Measurements from ENCODE around the gene CDK5RAP3. TPM values are rescaled to one million over a fixed set of nuclear protein-coding genes. Genes with fewer than 3 reads are reported as not detected.

CDK5RAP3 gene
- total and polyA plus RNA-seq, 2 of the 13 experiments (the other 11 are each of a cell fraction or from before 2014, with no cell fraction given): 128 to 154 TPM

- TF ChIP-seq ZBTB33 (CRISPR knock-in tag; IDR thresholded peaks at IDR 0.05) (peak; percentile 45; the same call in 1 of the 2 replicates), ZKSCAN8 (CRISPR knock-in tag; IDR thresholded peaks at IDR 0.05; ENCODE audit: borderline replicate concordance) (no peak), SP1 (IDR thresholded peaks at IDR 0.05) (no peak), SP1 (CRISPR knock-in tag; IDR thresholded peaks at IDR 0.05) (no peak), NR1H2 (CRISPR knock-in tag; IDR thresholded peaks at IDR 0.05; ENCODE audit: borderline replicate concordance, low read depth) (no peak), SP4 (CRISPR knock-in tag; IDR thresholded peaks at IDR 0.05) (no peak; the same call in 1 of the 2 replicates), PATZ1 (CRISPR knock-in tag; IDR thresholded peaks at IDR 0.05) (peak; percentile 46; the same call in 1 of the 2 replicates), ZNF776 (CRISPR knock-in tag; IDR thresholded peaks at IDR 0.05) (no peak), FOXJ3 (CRISPR knock-in tag; IDR thresholded peaks at IDR 0.05; ENCODE audit: borderline replicate concordance) (no peak), ZNF569 (CRISPR knock-in tag; IDR thresholded peaks at IDR 0.05; ENCODE audit: borderline replicate concordance) (no peak), ZMYM4 (CRISPR knock-in tag; IDR thresholded peaks at IDR 0.05) (no peak), ZNF264 (CRISPR knock-in tag; IDR thresholded peaks at IDR 0.05) (no peak), CC2D1A (CRISPR knock-in tag; IDR thresholded peaks at IDR 0.05) (no peak), ZNF619 (CRISPR knock-in tag; IDR thresholded peaks at IDR 0.05) (no peak), GPBP1L1 (CRISPR knock-in tag; IDR thresholded peaks at IDR 0.05) (no peak), STAT5B (CRISPR knock-in tag; IDR thresholded peaks at IDR 0.05) (no peak), ZBTB10 (CRISPR knock-in tag; IDR thresholded peaks at IDR 0.05; ENCODE audit: borderline replicate concordance) (no peak), ZNF180 (CRISPR knock-in tag; IDR thresholded peaks at IDR 0.05; ENCODE audit: borderline replicate concordance, low read depth) (no peak), BRCA1 (CRISPR knock-in tag; IDR thresholded peaks at IDR 0.05) (no peak), CSRNP2 (CRISPR knock-in tag; conservative IDR thresholded peaks at IDR 0.05; ENCODE audit: low read depth) (no peak)
Measured at GRCh38 chr17:48026502-48027321, 55.8 kb downstream of the CDK5RAP3 start (continued).
